Prostate gland (tissue), 2 donors: Measurements from ENCODE around the gene UGGT1. TPM values are rescaled to one million over a fixed set of nuclear protein-coding genes. Genes with fewer than 3 reads are reported as not detected.

Experiments used
- DNase-seq: peaks from one replicate; pipeline ENCODE4 v3.0.0-alpha.2; 2019; ENCODE audit warnings: low spot score
- H3K27ac ChIP-seq, 2 donors: fragments of 200-600 bp; sonication (generic); 2 replicates each; pipeline ENCODE4 v1.5.1; 2017 to 2019
- H3K27me3 ChIP-seq: fragments of 200-600 bp; sonication (generic); replicated peaks from 2 replicates; pipeline ENCODE4 v1.5.1; 2019; ENCODE audit not compliant: insufficient read depth
- H3K36me3 ChIP-seq, 2 donors: fragments of 200-600 bp; sonication (generic); 1 replicate in 1 of 2; 2 replicates in 1 of 2; pipeline versions ENCODE4 v1.5.1 to v1.8.1; 2017 to 2019
- H3K4me1 ChIP-seq: fragments of 200-600 bp; sonication (generic); replicated peaks from 2 replicates; pipeline ENCODE4 v1.5.1; 2019
- H3K4me3 ChIP-seq, 2 donors: fragments of 200-600 bp; sonication (generic); 2 replicates each; pipeline ENCODE4 v1.5.1; 2017 to 2019
- H3K9me3 ChIP-seq: fragments of 200-600 bp; sonication (generic); 2 replicates; pipeline ENCODE4 v1.5.1; 2017
- CTCF ChIP-seq, 4 experiments: fragments of 200-600 bp in 2 of 4; fragments of 450-650 bp in 2 of 4; sonication (generic) in 2 of 4; IDR thresholded peaks; 1 replicate in 3 of 4; 2 replicates in 1 of 4; pipeline ENCODE4 v1.5.1; 2016 to 2019; ENCODE audit warnings: antibody characterized with exemption in 4 of 4, mild to moderate bottlenecking in 2 of 4, moderate library complexity in 2 of 4
- POLR2A ChIP-seq: fragments of 450-650 bp; IDR thresholded peaks from one replicate; pipeline ENCODE4 v1.6.1; 2016; ENCODE audit warnings: antibody characterized with exemption, mild to moderate bottlenecking
- POLR2AphosphoS5 ChIP-seq: sonication (generic); formaldehyde crosslinking; IDR thresholded peaks from one replicate; pipeline ENCODE4 v1.6.1; 2017; ENCODE audit warnings: antibody characterized with exemption
- WGBS: methylation state at CpG from one replicate; pipeline ENCODE4 v1.1.5; 2018; 5-methylcytosine and 5-hydroxymethylcytosine counted together
- intact Hi-C: fragments of 100-400 bp; cut with DNase I; formaldehyde crosslinking; loops from one replicate; pipeline ENCODE4 v1.14.2; 2022
- total RNA-seq, 2 donors: library from RNA; depleted of rRNA; stranded (reverse); fragments of >200 nt; gene quantifications; one replicate each; pipeline ENCODE4 v1.1.0, GENCODE V29; 2016

The UGGT1 gene
- total RNA-seq, 2 donors from 2014 or later: 34.7 to 45.2 TPM

GRCh38 chr2:128159437-128159836 is 68.4 kb downstream of the UGGT1 start:
- no peak for DNase-seq
- no peak overlapping the region for H3K4me3 ChIP-seq
- H3K9me3 ChIP-seq: no peaks in the 10 kb centered on the region
- H3K4me1 ChIP-seq: no peaks in the 10 kb centered on the region
- no peak overlapping the region for H3K27ac ChIP-seq
- TF ChIP-seq CTCF (IDR thresholded peaks at IDR 0.05) (no peak), POLR2AphosphoS5 (no peak), POLR2A (no peak)
- intact Hi-C loops: no loop called here
- H3K27me3 ChIP-seq: no peaks in the 10 kb centered on the region
- H3K36me3 ChIP-seq: no peaks in the 10 kb centered on the region
- 69% methylated on average over 7 of the region's 7 CpGs for WGBS

DNA sequence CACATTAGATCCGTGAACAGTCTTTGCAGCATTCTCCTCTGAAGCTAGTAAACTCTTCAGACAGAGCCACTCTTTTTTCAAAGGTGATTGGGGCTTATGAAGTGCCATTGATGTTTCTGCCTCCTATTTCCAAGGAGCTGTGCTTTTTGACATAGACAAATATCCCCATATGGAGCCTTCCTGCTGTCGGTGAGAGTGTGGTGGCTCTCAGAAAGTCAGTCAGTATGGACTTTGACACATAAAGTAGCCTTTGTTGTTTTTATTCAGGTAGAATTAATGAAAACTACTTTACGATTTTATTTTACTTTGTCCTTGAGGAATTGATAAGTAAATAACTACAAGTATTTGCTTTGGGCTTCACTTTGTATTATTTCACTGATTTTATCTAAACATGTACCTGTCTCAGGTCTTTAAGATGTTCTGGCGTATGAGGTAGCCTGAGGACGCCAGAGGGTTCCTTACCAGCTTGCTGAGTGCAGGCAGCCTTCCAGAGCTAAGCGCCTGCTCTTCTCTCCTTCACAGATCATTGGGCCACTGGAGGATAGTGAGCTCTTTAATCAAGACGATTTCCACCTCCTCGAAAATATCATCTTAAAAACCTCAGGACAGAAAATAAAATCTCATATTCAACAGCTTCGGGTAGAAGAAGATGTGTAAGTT is 69.7 kb downstream of the UGGT1 start:
- H3K36me3 ChIP-seq: no peaks in the 10 kb centered on the region
- H3K4me1 ChIP-seq: no peaks in the 10 kb centered on the region
- no peak for TF ChIP-seq CTCF (IDR thresholded peaks at IDR 0.05)
- TF ChIP-seq POLR2AphosphoS5: no peak
- no peak for TF ChIP-seq POLR2A
- DNase-seq: no peak
- no peak overlapping the region for H3K27ac ChIP-seq
- no peaks in the 10 kb centered on the region for H3K27me3 ChIP-seq
- H3K4me3 ChIP-seq: no peak overlapping the region
- intact Hi-C loops: no loop called here
- WGBS: 75% methylated on average over 9 of the region's 9 CpGs
- H3K9me3 ChIP-seq: no peaks in the 10 kb centered on the region

DNA sequence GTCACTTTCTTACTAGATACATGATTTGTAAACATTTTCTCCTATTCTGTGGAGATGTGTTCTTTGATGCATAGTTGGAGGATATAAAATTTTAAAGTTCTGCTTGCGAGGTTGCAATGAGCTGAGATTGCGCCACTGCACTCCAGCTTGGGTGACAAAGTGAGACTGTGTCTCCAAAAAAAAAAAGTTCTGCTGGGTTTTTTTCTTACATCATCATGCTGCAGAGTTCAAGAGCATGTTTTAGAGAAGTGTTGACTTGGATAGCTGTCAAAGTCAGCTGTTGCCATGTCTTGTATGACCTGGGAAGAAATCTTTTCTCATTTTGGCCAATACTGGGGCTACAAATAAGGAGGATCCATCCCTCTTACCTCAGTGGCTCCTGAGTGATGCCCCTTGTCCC is 71.3 kb downstream of the UGGT1 start:
- Histone ChIP-seq H3K4me1 (no peaks in the 10 kb centered on the region), H3K27ac (no peak overlapping the region), H3K4me3 (no peak overlapping the region), H3K27me3 (no peaks in the 10 kb centered on the region), H3K36me3 (no peaks in the 10 kb centered on the region), H3K9me3 (no peaks in the 10 kb centered on the region)
- WGBS: 97% methylated on average over 2 of the region's 2 CpGs
- no peak for DNase-seq
- no peak for TF ChIP-seq POLR2AphosphoS5
- TF ChIP-seq CTCF (IDR thresholded peaks at IDR 0.05): no peak
- TF ChIP-seq POLR2A: no peak
- intact Hi-C loops: no loop called here

- 79% methylated on average over 2 of the region's 2 CpGs for WGBS
Measured at GRCh38 chr2:128164311-128164710, 73.3 kb downstream of the UGGT1 start.

More at GRCh38 chr2:128164311-128164710, 73.3 kb downstream of the UGGT1 start:
- Histone ChIP-seq H3K36me3 (no peaks in the 10 kb centered on the region), H3K4me3 (no peak overlapping the region), H3K27me3 (no peaks in the 10 kb centered on the region), H3K27ac (no peak overlapping the region), H3K9me3 (no peaks in the 10 kb centered on the region), H3K4me1 (no peaks in the 10 kb centered on the region)
- no peak for TF ChIP-seq POLR2AphosphoS5
- no peak for TF ChIP-seq CTCF (IDR thresholded peaks at IDR 0.05)
- no peak for TF ChIP-seq POLR2A
- no peak for DNase-seq
- intact Hi-C loops: no loop called here
